B cell (primary cell): ENCODE data around the gene MAPKAP1.

Experiments
- CTCF ChIP-seq: fragments of 200-600 bp; IDR thresholded peaks from one replicate; pipeline ENCODE4 v1.8.0; 2022; ENCODE audit warnings: antibody characterized with exemption, mild to moderate bottlenecking
- EZH2 ChIP-seq: IDR thresholded peaks from 2 replicates; pipeline ENCODE4 v1.6.1; 2012; ENCODE audit warnings: borderline replicate concordance, low read depth, mild to moderate bottlenecking, moderate library complexity, low read length; ENCODE audit not compliant: insufficient read depth, poor library complexity, severe bottlenecking

GRCh38 chr9:125654121-125654520 is 52.9 kb downstream of the MAPKAP1 start:
- no peak for TF ChIP-seq CTCF
- TF ChIP-seq EZH2: no peak
